Stimulated activated CD4-positive, alpha-beta T cell treated with anti-CD3 and anti-CD28 coated beads, Interleukin-1b, Interleukin-23, amount 100 ng/mL, for 1 hour (primary cell): ENCODE data around the gene EEF2K.
"Not testable (repeated sequence)": the region's sequence is repeated elsewhere in the genome, so short reads cannot be mapped to it uniquely, and the experiment has no call there.

Source experiments
- DNase-seq, 2 donors: peaks; one replicate each; pipeline ENCODE4 v3.0.0-alpha.2; 2020; ENCODE audit warnings: low read depth in 2 of 2

Gene EEF2K

DNA sequence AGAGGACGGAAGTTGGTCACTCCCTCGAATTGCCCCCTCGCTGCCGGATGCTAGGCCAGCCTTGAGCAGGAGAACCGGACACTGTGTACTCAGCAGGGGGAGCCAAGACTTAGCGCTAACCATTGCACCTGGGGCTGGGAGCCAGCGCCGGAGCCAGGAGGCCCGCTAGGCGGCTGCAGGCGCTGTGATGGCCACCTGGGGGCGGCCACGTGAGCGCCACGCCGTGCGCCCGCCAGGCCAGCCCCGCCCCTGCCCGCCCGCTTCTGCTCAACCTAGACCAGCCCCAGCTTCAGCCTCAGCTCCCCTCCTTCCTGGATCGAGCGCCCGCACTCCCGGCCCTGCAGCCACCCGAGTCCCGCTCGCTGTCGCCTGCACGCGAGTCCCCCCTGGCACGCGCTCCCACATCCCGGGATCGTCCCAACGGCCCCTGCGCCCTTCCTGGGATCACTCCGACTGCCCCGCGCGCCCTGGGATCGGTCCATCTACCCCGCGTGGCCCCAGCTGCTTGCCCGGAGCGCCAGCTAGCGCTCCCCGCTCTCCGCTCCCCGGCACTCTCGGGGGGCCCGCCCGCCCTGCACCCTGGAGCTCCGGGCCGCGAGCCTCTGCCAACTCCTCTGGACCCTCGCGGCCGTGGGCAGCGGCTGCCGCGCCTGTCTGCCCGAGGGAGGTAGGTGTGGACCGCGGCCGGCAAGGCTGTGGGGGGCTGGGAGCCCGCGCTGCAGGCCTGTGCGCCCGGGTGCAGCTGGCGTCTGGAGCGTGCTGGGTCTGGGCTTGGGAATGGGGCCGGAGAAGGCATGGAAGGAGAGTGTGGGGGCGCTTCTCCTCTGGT, at the start of gene EEF2K:
Gene EEF2K, plus strand, starts transcription at position 266 of the 829 bp plus-strand sequence. CDS start 19,452 bp downstream, outside the sequence.
- DNase-seq: peak; percentile 54 to 70

DNA sequence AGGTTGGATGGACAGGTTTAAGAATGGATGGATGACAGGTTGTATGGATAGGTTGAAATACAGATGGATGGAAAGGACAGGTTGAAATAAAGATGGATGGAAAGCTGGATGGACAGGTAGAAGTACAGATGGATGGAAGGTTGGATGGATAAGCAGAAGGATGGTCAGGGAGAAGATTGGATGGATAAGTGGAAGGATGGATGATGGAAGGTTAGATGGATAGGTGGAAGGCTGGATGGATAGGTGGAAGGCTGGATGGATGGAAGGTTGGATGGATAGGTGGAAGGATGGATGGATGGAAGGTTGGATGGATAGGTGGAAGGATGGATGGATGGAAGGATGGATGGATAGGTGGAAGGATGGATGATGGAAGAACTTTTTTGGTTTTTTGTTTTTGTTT, 44.7 kb upstream of the EEF2K start:
- no peak for DNase-seq

DNA sequence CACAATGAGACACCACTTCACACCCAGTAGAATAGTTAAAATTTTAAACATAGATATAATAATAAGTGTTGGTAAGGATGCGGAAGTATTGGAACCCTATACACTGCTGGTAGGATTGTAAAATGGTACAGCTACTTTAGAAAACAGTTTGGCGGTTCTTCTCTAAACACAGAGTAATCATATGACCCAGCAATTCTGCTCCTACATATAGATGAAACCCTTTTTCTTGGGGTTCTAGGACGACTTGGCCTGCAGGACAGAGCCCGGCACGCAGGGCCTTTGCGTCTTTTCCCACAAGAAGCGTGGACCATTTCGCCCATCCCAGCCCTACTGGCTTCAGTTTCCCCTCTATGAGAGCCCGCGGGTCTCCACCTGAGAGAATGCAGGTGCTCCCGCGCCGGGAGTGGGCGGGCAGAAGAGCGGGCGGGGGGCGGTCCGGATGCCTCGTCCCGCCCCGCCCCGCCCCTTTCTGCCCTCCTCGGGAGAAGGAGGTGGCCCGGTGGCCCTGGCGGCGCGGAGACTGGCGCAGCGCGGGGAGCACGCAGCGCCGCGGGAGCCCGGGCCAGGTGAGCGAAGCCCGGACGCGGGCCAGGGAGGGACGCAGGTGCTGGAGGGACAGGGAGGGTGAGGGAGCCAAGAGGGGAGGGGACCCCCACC, 44.0 kb upstream of the EEF2K start, which contains the start of gene SDR42E2:
Gene SDR42E2, plus strand, starts transcription at position 508 of the 657 bp plus-strand sequence. CDS start 3,077 bp downstream, outside the sequence.
- peak; percentile 0 to 12 for DNase-seq

DNA sequence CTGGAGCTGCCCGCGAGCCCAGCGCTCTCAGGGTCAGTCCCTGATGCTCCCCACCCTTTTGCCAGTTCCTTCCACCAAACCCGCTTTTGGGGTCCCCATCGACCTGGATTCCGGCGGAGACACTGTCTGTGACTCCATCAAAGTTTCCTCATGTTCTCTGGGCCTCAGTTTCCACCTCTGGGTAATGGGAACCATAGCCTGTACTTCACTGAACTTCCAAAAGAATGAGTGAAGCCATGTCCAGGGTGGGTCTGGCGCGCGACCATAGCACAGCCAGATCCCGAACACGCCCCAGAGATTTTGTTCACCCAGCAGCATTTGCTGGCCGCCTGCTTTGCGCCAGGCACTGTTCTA, 43.4 kb upstream of the EEF2K start:
- DNase-seq: no peak

DNA sequence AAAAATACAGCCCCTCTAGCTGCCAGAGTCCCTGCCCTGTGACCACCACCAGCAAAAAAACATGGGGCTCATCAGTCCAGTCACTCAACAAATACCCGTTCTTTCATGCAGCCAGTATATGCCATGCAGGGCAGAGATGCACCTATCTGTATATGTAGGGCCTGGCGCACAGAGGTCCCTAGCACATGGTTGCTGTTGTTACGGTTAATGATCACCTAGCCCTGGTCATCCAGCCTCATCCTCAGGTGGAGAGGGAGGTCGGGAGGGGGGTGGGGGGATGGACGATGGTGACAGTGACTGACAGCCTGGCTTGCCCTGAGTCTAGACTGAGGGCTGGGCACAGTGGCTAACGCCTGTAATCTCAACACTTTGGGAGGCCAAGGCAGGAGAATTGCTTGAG, 42.3 kb upstream of the EEF2K start:
- DNase-seq: no peak

DNA sequence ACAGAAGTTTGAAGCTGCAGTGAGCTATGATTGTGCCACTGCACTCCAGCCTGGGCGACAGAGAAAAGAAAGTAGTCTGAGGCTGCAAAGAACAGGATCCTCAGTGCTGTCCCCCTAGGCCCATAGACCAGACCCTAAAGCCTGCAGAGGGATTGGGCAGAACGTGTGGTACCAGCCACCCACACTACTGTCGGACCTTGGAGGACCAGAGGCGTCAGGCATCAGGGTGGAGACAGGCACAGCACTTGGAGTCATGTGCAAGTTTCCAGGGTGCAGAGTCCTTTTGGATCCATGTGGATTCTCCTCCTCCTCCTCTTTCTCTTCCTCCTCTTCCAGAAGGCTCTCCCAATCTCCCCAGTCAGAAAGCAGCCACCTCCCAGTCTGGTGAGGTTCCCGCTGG, 41.6 kb upstream of the EEF2K start:
- no peak for DNase-seq

DNA sequence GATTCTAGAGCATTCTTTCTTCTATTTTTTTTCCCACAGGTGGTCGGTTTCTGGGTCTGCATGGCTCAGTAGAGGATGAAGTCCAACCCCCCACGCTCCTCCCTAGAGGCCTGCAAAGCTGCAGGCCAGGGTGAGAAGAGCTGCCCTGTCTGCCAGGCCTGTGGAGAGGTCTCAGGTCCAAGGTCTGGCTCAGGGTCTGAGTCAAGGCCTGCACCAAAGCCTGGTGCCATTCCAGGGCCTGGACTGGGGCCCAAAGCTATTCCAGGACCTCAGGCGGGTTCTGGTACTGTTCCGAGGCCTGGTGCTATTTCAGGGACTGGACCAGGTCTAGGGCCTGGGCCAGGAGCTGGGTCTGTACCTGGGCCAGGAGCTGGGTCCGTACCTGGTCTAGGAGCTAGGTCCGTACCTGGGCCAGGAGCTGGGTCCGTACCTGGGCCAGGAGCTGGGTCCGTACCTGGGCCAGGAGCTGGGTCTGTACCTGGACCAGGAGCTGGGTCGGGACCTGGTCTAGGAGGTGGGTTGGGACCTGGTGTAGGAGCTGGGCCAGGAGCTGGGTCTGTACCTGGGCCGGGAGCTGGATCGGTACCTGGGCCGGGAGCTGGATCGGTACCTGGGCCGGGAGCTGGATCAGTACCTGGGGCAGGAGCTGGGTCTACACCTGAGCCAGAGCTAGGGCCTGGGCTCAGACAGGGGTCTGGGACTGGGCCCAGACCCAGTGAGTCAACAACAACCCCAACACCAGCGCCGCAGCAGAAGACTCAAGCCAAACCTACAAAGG, 40.4 kb upstream of the EEF2K start:
- DNase-seq: no peak

DNA sequence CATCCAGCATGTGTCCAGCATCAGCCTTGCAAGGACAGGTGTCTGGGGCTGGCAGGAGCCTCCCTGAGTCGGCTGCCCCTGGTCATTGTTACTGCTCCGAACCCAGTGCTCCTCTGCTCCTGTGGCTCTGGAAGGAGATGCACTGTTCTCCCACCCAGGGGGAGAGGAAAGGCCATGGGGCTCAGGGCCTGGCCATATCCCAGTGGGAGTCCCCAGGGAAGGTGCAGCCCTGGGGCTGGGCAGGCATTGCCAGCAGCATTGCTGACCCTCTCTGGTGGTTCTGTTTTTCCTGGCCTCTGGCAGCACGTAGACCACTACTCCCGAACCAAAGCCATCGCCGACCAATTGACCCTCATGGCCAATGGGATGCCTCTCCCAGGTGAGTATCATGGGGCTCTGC, 34.1 kb upstream of the EEF2K start:
- no peak for DNase-seq

DNA sequence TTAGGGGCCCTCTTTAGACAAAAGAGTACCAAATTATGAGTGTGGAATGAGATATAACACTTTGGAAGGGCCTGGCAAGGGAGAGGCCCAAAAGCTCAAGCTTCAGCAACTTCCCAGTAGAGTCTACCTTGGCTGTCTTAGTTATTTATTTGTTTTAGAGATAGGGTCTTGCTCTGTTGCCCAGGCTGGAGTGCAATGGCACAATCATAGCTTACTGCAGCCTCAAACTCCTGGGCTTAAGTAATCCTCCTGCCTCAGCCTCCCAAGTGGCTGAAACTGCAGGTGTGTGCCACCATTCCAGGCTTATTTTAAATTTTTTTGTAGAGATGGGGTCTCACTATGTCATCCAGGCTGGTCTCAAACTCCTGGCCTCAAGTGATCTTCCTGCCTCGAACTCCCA, 33.4 kb upstream of the EEF2K start:
- DNase-seq: not testable (repeated sequence)

DNA sequence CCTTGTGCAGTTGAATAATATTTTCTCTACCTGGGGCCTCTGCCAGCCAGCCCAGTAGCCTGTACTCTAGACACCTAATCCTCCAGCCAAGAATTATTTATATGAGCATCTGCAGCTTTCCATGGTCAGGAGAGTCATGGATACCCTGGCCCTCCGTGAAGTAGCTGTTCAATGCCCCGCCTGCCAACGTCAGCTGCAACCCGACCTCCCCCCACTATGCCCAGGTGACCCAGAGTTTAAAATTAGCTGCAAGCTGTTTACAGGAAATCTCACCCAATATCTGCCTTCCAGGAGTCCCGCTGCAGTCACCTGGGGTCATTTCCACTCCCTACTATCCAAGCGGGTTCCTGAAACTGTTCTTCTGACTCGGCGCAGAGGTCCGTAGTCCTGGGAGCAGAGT, 31.4 kb upstream of the EEF2K start:
- DNase-seq: no peak

DNA sequence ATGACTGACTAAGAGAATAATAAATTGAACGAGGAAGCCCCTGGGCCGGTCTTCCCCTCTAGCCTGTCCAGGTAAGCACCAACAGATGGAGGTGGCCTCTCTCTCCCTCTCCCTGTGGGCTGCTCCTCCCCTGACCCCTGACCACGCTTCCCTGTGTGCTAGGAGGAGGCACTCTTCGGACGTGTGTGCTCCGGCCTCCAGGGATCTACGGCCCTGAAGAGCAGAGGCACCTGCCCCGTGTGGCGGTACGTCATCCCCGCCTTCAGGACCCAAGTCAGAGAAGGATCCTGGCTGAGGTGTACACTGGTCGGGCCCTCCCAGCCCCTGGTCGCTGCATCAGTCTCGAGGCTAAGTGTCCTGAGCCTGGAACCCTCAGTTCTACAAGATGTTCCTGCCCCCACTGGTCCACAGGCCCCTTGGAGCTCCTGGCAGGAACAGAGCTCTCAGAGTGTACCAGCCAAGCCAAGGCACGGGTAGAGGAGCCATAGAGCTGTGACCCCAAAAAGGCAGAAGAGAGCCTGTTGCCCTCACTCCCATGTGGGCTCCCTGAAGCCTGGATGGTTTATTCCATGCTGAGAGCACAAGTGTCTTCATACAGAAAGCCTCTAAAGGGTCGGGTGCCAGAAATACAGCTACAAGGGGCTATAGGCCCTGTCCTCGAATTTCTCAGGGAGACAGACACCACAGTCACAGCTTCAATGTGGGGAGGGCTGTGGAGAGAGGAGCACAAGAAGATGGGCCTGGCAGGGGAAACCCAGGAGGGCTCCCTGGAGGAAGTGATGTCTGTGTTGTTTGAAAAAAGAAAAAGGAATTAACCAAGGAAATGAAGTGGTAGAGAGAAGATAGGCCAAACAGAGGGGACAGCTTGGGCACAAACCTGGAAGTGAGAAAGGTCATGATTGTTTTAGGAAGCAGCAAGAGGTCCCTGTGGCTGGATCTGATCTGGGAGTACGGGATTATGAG, 27.8 kb upstream of the EEF2K start:
- no peak for DNase-seq

DNA sequence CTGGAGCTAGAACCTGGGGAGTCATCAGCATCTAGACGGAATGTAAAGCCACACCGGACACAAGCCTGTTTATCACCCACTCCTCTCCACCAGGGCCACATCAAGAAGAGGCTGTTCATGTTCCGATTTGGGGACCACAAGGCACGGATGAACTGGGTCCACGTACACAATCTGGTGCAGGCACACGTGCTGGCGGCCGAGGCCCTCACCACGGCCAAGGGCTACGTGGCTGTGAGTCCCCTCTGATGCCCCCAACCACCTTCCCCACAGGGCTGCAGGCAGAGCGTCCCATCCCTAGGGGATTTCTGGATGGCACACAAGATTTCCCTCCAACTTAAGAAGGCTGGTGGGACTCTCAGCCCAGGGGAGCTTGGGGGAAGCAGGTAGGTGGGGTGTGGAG, 24.7 kb upstream of the EEF2K start:
- DNase-seq: no peak

DNA sequence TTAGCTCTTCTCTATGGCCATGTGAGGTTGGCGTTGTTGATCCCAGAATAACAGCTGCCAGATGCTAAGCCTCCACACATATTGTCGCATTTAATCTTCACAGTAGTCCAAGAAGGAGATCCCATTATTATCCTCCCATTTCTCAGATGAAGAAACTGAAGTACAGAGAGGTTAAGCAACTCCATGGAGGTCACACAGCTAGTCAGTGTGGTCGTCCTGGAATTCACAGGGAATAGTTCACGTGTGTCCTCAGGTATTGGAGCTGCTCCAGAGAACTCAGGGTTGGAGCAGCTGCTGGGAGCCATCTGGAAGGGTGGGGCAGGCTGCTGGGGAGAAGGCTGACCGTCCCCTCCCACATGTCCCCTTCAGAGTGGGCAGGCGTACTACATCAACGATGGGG, 24.2 kb upstream of the EEF2K start:
- DNase-seq: no peak

DNA sequence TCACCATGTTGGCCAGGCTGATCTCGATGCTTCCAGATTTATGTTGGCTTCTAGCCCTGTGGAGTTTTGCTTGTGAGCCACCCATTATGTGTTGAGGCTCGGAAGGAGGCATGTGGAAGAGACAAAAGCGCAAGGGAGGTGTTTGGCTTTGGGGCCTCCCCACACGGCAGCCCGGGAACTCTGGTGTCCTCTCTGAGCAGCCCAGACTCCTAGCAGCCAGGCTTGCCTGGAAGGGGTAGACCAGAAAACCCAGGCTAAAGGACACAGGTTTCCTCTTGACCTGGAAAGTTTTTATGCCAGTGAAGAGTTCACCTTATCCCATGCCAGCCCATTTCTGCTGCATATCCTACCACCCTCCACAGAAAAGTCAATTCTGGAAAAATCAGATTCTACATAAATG, 22.7 kb upstream of the EEF2K start:
- DNase-seq: no peak

DNA sequence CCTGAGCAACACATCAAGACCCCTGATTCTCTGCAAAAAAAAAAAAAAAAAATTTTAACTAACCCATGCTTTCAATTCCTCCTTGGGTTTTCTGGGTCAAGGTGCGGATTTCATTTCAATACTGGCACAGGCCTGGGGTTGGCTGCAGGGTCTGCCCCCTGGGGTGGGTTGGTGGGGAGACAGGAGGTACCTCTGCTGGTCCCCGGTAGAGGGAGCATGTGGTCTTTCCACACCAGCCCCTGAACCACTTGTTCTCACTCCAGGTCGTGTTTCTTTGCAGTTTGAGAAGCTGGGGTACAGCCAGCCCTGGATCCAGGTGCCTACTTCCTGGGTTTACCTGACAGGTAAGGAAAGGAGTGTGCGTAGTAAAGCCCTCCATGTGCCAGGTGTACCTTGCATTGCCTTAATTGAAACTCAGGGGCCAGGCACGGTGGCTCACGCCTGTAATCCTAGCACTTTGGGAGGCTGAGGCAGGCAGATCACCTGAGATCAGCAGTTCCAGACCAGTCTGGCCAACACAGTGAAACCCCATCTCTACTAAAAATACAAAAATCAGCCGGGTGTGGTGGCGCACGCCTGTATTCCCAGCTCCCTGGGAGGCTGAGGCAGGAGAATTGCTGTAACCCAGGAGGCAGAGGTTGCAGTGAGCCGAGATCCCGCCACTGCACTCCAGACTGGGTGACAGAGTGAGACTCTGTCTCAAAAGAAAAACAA, 22.0 kb upstream of the EEF2K start:
- DNase-seq: no peak

DNA sequence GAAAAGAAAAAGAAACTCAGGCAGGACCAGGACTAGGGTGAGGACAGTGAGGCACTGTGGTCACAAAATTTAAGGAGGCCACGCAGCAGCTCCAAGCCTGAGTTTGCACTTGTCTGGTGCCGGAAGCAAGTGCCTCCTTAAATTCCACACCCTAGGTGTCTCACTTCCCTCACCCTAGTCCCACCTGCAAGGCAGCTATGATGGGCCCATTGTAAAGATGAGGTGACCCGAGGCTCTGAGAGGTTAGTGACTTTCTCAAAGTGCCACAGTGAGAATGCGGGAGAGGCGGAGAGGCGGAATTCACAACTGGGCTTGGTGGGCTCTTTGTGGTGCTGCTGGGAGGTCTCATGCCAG, 21.5 kb upstream of the EEF2K start:
- no peak for DNase-seq

DNA sequence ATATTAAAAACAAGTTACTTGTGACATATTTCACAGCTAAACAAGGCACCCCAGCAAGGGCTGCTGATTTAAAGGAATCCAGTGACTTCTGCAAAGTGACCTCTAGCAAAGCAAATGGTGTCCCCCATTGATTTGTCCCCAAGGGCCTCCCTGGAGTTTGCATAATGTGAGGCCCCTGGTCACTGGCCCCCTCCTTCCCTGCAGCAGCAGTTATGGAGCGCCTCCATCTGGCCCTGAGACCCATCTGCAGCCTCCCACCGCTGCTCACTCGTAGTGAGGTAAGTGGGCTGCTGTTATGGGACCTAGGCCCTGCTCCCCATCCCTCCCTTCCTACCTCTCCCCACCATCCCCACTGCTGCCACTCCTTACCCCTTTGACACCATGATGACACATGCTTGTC, 19.6 kb upstream of the EEF2K start:
- no peak for DNase-seq

DNA sequence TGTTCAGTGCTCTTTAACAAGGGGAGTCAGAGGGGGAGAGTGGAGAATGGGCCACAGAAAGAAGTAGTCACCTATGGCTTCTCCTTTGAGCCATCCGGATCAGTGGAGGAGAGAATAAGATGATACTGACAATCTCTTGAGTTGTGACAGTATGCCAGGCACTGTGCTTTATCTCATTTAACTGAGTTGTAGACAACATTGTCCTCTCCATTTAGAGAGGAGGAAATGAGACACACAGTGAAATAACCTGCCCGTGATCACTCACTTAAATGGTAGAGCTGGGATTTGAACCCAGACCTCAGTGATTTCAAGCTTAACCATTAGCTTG, 17.8 kb upstream of the EEF2K start:
- DNase-seq: no peak

DNA sequence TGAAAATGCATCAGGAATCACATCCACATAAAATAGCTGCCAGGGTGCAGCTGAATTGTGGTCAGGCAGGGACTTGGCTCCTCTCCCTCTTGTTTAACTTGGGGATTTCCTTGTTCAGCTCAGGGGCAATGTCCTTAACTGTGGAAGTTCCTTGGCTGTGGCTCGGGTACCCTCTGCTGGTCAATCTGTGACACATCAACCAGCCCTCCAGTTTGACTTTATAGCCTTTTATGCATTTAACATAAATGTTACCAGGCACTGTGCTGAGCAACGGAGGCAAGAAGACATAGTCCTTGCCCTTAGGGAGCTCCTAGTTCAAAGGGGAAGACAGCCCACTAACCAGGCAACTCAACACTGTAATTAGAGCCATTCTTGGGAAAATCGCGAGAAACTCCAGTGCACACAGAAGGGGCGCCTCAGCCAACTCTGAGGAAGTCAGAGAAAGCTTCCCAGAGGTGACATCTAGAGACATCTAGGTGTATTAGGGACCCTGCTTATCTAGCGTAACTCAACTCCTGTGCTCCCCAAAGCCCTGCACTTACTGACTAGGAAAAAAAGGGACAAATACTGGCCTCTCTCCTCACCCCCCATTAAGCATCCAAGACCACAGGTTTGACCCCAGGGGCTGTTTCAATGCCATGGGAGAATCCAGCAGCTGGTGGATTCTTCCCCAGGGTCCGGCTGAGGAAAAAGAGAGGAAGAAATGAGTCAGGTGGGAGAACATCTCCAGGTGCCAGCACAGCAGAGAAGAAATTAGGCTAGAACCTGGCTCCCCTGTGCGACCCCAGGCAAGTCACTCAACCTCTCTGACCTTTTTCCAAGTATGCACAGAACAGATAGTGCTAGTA, 17.3 kb upstream of the EEF2K start:
- DNase-seq: peak in 1 of 2 donors; percentile 32

DNA sequence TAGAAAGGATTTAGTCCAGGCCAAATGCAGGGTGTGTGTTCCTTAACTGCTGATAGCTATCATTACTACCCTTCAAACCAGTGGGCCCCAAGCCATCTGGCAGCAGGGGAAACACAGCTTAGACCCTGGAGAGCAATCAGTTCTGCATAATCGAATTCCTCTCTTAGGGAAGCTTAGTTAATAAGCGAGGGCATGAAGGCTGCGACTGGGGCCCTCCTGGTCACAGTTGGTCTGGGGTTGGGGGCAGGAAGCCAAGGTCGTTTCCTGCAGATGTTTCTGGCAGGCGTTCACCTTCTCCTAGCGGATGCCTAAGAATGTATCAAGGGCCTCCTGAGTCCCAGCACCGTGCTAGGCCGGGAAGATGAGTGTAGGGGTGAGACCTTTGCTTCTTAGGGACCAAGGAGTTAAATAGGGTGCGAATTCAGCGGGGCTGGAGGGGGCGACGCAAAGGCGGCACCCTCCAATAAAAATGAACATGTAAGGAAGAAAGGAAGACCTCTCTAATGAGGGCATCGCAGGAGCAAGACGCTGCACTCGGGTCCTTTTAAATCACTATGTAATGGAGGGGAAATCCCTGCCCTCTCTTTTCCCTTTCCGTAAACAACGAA, 16.5 kb upstream of the EEF2K start:
- no peak for DNase-seq
